Tibial nerve (tissue), 4 donors: ENCODE data around the gene ZDHHC20.

ENCODE experiments used
- EP300 ChIP-seq, 2 donors: sonication (generic); formaldehyde crosslinking; IDR thresholded peaks; one replicate each; pipeline ENCODE4 v1.6.1; 2017; ENCODE audit warnings: antibody characterized with exemption in 2 of 2, mild to moderate bottlenecking in 1 of 2
- TF ChIP-seq, protein P1 (sequence below), 5 experiments: fragments of 200-600 bp in 3 of 5; fragments of 450-650 bp in 2 of 5; sonication (generic) in 3 of 5; IDR thresholded peaks; one replicate each; pipeline ENCODE4 v1.5.1; 2016 to 2019; ENCODE audit warnings: antibody characterized with exemption in 5 of 5, mild to moderate bottlenecking in 3 of 5, moderate library complexity in 2 of 5

- TF ChIP-seq, protein P1, sequence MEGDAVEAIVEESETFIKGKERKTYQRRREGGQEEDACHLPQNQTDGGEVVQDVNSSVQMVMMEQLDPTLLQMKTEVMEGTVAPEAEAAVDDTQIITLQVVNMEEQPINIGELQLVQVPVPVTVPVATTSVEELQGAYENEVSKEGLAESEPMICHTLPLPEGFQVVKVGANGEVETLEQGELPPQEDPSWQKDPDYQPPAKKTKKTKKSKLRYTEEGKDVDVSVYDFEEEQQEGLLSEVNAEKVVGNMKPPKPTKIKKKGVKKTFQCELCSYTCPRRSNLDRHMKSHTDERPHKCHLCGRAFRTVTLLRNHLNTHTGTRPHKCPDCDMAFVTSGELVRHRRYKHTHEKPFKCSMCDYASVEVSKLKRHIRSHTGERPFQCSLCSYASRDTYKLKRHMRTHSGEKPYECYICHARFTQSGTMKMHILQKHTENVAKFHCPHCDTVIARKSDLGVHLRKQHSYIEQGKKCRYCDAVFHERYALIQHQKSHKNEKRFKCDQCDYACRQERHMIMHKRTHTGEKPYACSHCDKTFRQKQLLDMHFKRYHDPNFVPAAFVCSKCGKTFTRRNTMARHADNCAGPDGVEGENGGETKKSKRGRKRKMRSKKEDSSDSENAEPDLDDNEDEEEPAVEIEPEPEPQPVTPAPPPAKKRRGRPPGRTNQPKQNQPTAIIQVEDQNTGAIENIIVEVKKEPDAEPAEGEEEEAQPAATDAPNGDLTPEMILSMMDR (IDR thresholded peaks at IDR 0.05) = no peak
- TF ChIP-seq EP300 (IDR thresholded peaks at IDR 0.05) = no peak
Measured at GRCh38 chr13:21326155-21327031, 132.7 kb downstream of the ZDHHC20 start.
